Psoas muscle (tissue), 8 donors: ENCODE measurements around the gene TSC2. TPM values are rescaled to one million over a fixed set of nuclear protein-coding genes. Genes with fewer than 3 reads are reported as not detected.

ENCODE experiments used
- ATAC-seq, 4 donors: fragments of 200-7000 bp; cut with Tn5 transposase; one replicate each; pipeline ENCODE4 v1.9.1; 2020; ENCODE audit warnings: moderate library complexity in 3 of 4, mild to moderate bottlenecking in 2 of 4
- DNase-seq, 2 donors: peaks; one replicate each; pipeline ENCODE4 v3.0.0-alpha.2; 2020
- H3K27ac ChIP-seq: fragments of 200-600 bp; one replicate; pipeline ENCODE4 v1.8.0; 2022
- H3K27me3 ChIP-seq, 3 donors: fragments of 200-600 bp in 1 of 3; one replicate each; pipeline versions ENCODE4 v1.6.1 to v1.8.0; 2013 to 2022; ENCODE audit warnings: low read length in 2 of 3, mild to moderate bottlenecking in 2 of 3, moderate library complexity in 1 of 3; ENCODE audit not compliant: insufficient read depth in 3 of 3
- H3K36me3 ChIP-seq, 2 donors: fragments of 200-600 bp in 1 of 2; one replicate each; pipeline versions ENCODE4 v1.6.1 to v1.8.0; 2013 to 2022; ENCODE audit warnings: low read depth in 1 of 2, mild to moderate bottlenecking in 1 of 2, moderate library complexity in 1 of 2; ENCODE audit not compliant: insufficient read depth in 1 of 2
- H3K4me1 ChIP-seq: fragments of 200-600 bp; one replicate; pipeline ENCODE4 v1.8.0; 2022
- H3K4me3 ChIP-seq: fragments of 200-600 bp; one replicate; pipeline ENCODE4 v1.8.0; 2022; ENCODE audit warnings: mild to moderate bottlenecking
- H3K9me3 ChIP-seq: fragments of 200-600 bp; one replicate; pipeline ENCODE4 v1.8.0; 2022
- WGBS, 3 donors: extraction: QIAGEN DNeasy Blood & Tissue Kit; methylation state at CpG; one replicate each; pipeline versions ENCODE4 v1.1.6 to v1.1.7; 2013; 5-methylcytosine and 5-hydroxymethylcytosine counted together
- intact Hi-C, 2 donors: fragments of 100-400 bp; cut with DNase I; formaldehyde crosslinking; loops; one replicate each; pipeline versions ENCODE4 v1.11.0 to v1.14.2; 2022
- polyA plus RNA-seq, 3 donors: library from polyadenylated mRNA; stranded (reverse); fragments of 200-250 nt; gene quantifications; one replicate each; pipeline ENCODE4 v1.2.3, GENCODE V29; 2013
- total RNA-seq, 4 donors: library from RNA; stranded (reverse); fragmentation: NEBNext Ultra II Directional in 2 of 4; extraction: Animal tissue kit (Norgen Biotek cat#: 25700) in 2 of 4; gene quantifications; one replicate each; pipeline versions ENCODE4 v1.2.1 to v1.2.4, GENCODE V29; 2021 to 2023
- TF ChIP-seq, protein P1 (sequence below): fragments of 200-600 bp; IDR thresholded peaks from one replicate; pipeline ENCODE4 v1.8.0; 2022; ENCODE audit warnings: antibody characterized with exemption
- donor health status: healthy with polysubstance abuse.
- donor health status: DM: no; HTN: no; CAD: no; lungs with moderate emphysema.
- donor health status: Bipolar disorder and iron deficiency.
- donor health status: healthy.
- donor health status: DM: yes; HTN: yes; CAD: no.
- donor health status: DM: no; HTN: no; CAD: no.
- donor health status: DM: no; HTN: no; CAD: no.
- donor health status: DM: yes; HTN: yes; CAD: no.

The TSC2 gene
- total and polyA plus RNA-seq, 7 donors, result 27.8 to 89.9 (median 60.8) TPM

DNA sequence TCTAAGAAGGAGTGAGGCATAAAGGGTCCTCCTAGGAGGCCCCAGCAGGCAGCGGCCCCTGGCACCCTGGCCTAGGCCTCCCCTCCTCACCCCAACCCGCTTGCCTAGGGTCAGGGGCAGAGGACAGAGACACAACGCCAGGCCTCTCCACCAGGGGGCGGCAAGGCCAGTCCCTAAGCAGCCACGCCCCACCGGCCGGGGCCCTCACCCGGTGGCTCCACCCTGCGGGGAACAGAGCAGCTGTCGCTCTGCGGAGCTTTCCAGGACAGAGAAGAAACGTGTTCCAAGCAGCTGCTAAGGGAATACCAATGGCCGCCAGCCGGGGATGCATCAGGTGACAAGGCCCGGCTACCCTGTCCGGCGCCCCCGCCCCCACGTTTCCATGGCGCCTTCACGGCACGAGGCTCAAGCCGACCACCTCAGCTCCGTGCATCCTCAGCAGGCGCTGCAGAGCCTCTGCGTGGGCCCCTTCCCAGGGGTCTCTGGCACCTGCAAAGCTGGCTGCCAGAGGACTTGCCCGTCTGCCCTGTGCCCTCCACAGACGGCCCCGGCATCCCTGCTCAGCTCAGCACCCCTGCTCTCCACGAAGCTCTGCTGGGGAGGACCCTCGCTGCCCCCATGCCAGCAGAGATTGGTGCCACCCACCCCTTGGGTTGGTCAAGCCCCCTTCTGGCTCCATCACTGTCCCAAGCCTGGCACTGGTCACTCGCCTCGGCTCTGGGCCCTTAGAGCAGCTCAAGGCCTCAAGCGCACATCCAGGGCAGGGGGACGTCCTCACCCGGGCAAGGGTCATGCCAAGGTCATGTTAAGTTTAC is 43.8 kb upstream of the TSC2 start:
- intact Hi-C loops, result no loop called here
- H3K36me3 ChIP-seq, result peaks cover 5 to 58% of the 10 kb centered on the region in 2 donors
- DNase-seq, result peak; percentile 94 to 98
- H3K4me1 ChIP-seq, result peaks cover 54% of the 10 kb centered on the region
- no peaks in the 10 kb centered on the region for H3K27me3 ChIP-seq
- H3K27ac ChIP-seq, result peak overlapping the region; percentile 81
- peak; percentile 93 to 96 (median 95) for ATAC-seq
- TF ChIP-seq, protein P1, sequence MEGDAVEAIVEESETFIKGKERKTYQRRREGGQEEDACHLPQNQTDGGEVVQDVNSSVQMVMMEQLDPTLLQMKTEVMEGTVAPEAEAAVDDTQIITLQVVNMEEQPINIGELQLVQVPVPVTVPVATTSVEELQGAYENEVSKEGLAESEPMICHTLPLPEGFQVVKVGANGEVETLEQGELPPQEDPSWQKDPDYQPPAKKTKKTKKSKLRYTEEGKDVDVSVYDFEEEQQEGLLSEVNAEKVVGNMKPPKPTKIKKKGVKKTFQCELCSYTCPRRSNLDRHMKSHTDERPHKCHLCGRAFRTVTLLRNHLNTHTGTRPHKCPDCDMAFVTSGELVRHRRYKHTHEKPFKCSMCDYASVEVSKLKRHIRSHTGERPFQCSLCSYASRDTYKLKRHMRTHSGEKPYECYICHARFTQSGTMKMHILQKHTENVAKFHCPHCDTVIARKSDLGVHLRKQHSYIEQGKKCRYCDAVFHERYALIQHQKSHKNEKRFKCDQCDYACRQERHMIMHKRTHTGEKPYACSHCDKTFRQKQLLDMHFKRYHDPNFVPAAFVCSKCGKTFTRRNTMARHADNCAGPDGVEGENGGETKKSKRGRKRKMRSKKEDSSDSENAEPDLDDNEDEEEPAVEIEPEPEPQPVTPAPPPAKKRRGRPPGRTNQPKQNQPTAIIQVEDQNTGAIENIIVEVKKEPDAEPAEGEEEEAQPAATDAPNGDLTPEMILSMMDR, result peak; percentile 97
- H3K4me3 ChIP-seq, result peak overlapping the region; percentile 41
- no peaks in the 10 kb centered on the region for H3K9me3 ChIP-seq
- 11 to 20% (median 13%) methylated on average over 35 to 36 of the region's 36 CpGs for WGBS, 3 donors

DNA sequence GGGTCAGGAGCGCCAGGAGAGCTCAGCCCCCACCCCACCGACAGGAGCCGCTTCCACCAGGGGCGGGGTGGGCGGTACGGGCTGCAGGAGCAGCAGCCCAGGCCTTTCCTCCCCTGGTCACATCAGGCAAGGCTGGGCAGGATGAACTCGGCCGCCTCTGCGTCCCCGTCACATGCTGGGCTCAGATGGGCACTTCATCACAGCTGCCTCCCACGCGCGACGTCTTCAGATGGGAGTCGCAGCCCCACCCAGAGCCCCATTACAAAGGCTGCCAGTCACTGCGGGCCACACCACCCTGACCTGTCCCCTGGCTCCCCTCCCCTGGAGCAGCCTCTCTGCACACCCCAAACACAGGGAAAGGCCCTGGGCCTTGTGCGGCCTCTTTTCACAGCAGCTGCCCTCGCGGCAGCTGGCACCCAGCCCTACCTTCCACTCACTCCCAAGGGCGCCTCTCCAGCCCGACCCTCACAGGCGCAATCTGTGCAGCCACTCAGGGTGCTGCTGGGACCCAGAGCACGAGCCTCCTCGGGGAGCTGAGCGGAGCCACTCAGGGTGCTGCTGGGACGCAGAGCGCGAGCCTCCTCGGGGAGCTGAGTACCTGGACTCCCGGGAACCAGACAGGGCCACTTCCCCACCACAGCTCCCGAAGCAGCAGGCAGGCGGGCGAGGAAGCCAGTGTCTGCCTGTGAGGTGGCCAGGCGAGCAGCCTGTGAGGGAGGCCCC is 42.8 kb upstream of the TSC2 start:
- Histone ChIP-seq H3K4me3 (no peak overlapping the region), H3K27me3 (no peaks in the 10 kb centered on the region), H3K4me1 (peaks cover 54% of the 10 kb centered on the region), H3K36me3 (peaks cover 0 to 49% of the 10 kb centered on the region in 2 donors), H3K27ac (peak overlapping the region; percentile 81), H3K9me3 (no peaks in the 10 kb centered on the region)
- DNase-seq, result peak in 1 of 2 donors; percentile 61
- TF ChIP-seq, protein P1, result no peak
- ATAC-seq, result no peak
- WGBS, 3 donors, result 53 to 66% (median 57%) methylated on average over 30 to 34 of the region's 34 CpGs
- intact Hi-C loops, result no loop called here

DNA sequence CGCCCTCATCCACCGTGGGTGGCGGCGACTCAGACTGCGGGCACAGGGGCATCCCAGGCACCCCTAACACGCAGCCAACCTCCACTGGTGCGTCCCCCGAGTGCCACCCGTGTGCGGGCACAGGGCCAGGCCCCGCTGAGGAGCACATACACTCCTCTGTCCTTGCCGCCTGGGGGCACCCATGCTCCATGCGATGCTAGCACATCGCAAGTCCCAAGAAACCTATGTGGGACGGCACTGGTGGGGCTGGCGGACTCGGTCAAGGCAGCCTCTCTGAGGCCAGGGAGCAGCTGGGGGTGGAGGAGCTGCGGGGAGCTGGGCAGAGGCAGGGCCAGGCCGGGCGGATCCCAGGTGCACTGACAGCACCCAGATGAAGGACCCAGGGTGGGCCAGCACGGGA is 42.1 kb upstream of the TSC2 start:
- no peaks in the 10 kb centered on the region for H3K9me3 ChIP-seq
- WGBS, 3 donors, result 42 to 57% (median 43%) methylated on average over 20 to 21 of the region's 21 CpGs
- DNase-seq (peak in 1 of 2 donors; percentile 75), ATAC-seq (no peak)
- TF ChIP-seq, protein P1, result peak; percentile 9
- H3K27ac ChIP-seq, result no peak overlapping the region
- H3K36me3 ChIP-seq, result peaks cover 0 to 42% of the 10 kb centered on the region in 2 donors
- H3K4me1 ChIP-seq, result peaks cover 60% of the 10 kb centered on the region
- H3K27me3 ChIP-seq, result no peaks in the 10 kb centered on the region
- intact Hi-C loops, result no loop called here
- H3K4me3 ChIP-seq, result no peak overlapping the region

DNA sequence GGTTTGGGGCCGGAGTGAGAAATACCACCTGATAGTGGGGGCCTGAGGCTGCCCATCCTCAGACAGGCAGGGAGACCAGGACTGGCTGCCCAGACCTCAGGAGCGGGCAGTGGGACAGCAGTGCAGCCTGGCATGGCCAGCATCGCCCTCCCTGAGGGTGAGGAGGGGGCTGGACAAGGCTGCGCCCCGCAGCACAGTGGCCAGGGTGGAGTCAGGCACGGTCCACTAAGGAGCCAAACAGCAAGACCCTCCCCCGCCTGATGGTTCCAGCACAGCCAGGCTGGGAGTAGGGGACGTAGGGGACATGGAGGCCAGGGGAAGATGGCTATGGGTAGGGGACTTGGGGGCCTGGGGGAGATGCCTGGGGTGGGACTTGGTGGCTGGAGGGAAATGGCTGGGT is 41.5 kb upstream of the TSC2 start:
- H3K27me3 ChIP-seq, result no peaks in the 10 kb centered on the region
- TF ChIP-seq, protein P1, result no peak
- peaks cover 60% of the 10 kb centered on the region for H3K4me1 ChIP-seq
- no peak overlapping the region for H3K4me3 ChIP-seq
- intact Hi-C loops, result no loop called here
- DNase-seq, result peak in 1 of 2 donors; percentile 46
- peaks cover 0 to 35% of the 10 kb centered on the region in 2 donors for H3K36me3 ChIP-seq
- 87 to 94% (median 89%) methylated on average over 7 to 8 of the region's 8 CpGs for WGBS, 3 donors
- ATAC-seq, result no peak
- H3K27ac ChIP-seq, result no peak overlapping the region
- no peaks in the 10 kb centered on the region for H3K9me3 ChIP-seq
